NCI-H1436 treated with DMSO at 0.1 percent for 48 hours (cell line): ENCODE measurements around the gene TOP2A.
"Not testable (repeated sequence)": the region's sequence is repeated elsewhere in the genome, so short reads cannot be mapped to it uniquely, and the experiment has no call there.

Experiments used
- DNase-seq: peaks from one replicate; lab custom pipeline; 2025; lab: John Stamatoyannopoulos, UW

TOP2A gene

GRCh38 chr17:40430272-40431230 lies 12.9 kb upstream of the TOP2A start:
- no peak for DNase-seq

DNA sequence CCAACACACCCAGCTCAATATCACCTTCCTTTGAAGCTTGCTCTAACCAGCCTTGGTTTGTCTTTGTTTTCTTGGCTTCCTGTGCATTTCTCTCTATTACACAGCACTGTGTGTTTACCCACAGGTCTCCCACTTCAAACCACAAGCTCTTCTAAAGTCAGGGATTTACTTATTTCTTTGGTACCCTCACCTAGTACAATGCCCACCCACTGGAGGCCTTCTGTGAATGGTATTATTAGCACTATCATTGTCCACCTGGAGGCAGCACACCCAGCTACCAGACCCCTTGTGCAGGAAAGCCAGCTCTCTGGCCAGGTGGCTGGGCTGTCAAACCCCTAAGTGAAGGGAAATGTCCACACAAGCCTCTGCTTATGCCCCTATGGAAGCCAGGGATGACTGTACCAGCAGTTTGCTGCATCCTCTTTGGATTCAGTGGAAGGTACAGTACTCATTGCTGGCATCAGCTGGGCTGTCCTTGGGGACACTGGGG lies 9.4 kb upstream of the TOP2A start:
- no peak for DNase-seq

GRCh38 chr17:40425741-40426140 lies 8.0 kb upstream of the TOP2A start:
- DNase-seq = no peak

GRCh38 chr17:40422990-40423633 lies 5.4 kb upstream of the TOP2A start:
- DNase-seq = no peak

- DNase-seq = no peak
Measured at GRCh38 chr17:40419559-40420331, 2.0 kb upstream of the TOP2A start.

DNA sequence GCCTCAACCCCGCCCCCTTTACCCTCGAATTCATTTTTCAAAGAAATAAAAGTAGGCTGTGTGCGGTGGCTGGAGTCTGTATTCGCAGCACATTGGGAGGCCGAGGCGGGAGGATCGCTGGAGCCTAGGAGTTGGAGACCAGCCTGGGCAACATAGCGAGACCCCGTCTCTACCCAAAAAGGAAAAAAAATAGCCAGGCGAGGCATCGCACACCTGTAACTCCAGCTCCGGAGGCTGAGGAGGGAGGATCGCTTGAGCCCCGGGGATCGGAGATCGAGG lies 671 bp upstream of the TOP2A start:
- no peak for DNase-seq

DNA sequence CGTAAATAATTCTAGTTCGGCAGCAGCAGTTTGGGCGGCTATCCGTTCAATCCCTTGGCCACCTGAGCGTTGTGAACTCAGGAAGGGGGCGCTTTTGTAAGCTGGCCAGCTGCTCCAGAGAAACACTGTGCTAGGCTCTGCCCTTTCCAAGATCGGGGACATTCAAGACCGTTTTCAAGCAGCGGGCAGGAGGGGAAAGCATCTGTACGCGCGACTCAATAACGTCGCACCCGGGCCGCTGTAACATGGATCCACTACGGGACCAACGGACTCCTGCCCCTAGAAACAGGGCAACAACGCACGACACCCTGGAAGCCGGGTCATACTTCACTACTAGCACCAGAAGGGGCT lies 463 bp downstream of the TOP2A start:
- no peak for DNase-seq

DNA sequence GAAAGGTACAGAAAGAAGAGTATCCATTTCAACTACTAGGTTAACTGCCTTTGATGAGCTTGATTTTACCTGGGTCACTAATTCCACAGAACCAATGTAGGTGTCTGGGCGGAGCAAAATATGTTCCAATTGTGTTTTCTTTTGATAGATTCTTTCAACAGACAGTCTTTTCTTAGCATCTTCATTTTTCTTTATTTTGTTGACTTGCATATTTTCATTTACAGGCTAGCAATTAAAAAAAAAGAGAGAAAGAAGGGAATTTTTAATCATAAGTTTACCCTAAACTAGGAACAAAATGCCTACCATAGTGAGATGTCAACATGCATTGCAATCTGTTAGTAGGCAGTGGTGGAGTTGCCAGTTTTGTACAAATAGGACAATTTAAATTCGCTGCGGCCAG lies 1.0 kb downstream of the TOP2A start:
- no peak for DNase-seq

GRCh38 chr17:40415390-40415789 lies 2.3 kb downstream of the TOP2A start:
- DNase-seq = peak; percentile 47

GRCh38 chr17:40414312-40414711 lies 3.4 kb downstream of the TOP2A start:
- not testable (repeated sequence) for DNase-seq

DNA sequence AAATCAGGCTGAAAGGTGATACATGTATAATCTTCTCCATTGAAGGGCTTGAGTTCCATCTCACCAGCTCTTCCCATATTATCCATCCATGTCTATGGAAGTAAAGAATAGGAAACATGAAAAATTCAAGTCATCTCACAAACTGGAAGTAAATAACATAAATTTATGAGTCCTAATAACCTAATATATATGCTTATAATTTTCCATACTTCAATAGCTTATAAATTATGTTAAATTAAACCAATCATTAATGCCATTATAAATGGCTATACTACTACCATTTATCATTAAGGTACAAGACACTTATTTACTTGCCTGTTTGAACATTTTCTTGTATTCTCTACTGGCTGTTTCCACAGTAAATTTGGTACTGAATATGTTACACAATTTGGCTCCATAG lies 4.8 kb downstream of the TOP2A start:
- no peak for DNase-seq

DNA sequence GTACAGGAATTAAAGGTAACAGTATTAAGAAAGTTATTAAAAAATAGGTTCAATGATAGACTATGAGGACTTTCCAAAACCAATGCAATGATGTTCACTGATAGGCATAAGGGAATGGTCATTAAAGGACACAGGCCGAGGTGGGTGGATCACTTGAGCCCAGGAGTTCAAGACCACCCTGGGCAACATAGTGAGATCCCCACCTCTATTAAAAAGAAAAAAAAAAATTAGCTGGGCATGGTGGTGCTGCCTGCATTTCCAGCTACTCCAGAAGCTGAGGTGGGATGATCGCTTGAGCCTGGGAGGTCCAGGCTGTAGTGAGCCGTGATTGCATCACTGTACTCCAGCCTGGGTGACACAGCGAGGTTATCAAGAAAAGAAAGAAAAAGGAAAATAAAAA lies 5.9 kb downstream of the TOP2A start:
- DNase-seq = no peak

GRCh38 chr17:40410082-40410481 lies 7.6 kb downstream of the TOP2A start:
- DNase-seq = no peak

DNA sequence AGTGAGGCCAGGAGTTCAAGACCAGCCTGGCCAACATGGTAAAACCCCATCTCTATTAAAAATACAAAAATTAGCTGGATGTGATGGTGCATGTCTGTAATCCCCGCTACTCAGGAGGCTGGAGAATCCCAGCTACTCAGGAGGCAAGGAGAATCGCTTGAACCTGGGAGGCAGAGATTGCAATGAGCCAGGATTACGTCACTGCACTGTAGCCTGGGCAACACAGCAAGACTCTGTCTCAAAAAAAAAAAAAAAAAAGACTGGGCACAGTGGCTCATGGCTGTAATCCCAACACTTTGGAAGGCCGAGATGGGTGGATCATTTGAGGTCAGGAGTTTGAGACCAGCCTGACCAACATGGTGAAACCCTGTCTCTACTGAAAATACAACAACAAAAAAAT lies 8.2 kb downstream of the TOP2A start:
- not testable (repeated sequence) for DNase-seq

GRCh38 chr17:40407460-40407859 lies 10.2 kb downstream of the TOP2A start:
- DNase-seq = no peak

- DNase-seq = no peak
Measured at GRCh38 chr17:40404003-40404402, 13.7 kb downstream of the TOP2A start.

DNA sequence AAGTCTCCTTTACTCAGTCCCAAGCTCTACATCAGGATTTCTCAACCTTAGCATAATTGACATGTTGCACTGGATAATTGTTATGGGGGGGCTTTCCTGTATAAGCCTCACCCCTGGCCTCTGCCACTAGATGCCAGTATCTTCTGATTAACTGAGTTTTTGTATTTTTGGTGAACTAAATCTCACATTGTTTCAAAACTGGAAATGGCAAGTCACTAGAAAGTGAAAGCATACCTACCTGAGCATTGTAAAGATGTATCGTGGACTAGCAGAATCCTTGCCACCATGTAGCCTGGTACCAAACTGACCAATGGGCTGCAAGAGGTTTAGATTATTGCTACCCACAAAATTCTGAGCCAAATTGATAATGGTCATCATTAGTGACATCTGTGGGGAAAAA lies 15.0 kb downstream of the TOP2A start:
- no peak for DNase-seq

DNA sequence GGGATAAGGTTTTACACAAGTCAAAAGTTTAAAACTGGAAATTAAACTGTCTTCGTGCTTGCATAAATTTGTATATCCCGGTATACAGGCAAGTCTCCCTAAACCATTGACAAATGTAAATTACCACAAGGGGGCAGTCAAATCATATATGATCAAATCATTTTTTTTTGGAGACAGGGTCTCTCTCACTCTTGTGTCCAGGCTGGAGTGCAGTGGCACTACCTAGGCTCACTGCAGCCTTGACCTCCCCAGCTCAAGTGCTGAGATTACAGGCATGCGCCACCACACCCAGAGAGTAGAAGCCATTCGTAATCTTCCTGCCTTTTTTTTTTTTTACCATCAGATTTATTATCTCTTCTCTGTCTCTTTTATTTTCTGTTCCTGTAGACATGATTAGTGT lies 18.5 kb downstream of the TOP2A start:
- no peak for DNase-seq

GRCh38 chr17:40386555-40386954 lies 31.1 kb downstream of the TOP2A start:
- not testable (repeated sequence) for DNase-seq

DNA sequence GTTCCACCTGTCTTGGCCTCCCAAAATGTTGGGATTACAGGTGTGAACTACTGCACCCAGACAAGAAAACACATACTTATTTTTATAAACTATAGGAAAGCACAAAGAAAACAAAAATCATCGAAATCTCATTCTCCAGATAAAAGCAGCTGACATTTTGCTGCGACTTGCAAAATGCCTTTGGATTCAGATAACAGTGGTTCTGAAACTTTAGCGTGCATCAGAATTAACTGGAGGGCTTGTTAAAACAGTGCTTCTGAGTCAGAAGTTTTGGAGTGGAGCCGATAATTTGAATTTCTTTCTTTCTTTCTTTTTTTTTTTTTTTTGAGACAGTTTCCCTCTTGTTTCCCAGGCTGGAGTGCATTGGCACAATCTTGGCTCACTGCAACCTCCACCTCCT lies 35.4 kb downstream of the TOP2A start:
- DNase-seq = no peak

DNA sequence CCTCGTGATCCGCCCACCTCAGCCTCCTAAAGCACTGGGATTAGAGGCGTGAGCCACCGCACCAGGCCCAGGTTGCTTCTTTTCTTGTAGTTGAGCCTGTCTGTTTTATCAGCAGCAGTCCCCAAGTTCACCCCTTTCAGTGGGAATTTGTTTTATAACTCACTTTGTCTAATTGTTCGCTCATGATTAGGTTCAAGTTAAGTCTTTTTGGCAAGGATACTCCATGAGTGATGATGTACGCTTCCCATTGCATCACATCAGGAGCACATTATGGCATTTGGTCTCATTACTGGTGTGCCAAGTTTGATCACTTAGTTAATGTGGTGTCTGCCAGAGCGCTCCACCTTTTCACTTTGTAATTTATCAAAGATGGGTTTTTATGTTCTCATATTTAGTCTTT lies 38.7 kb downstream of the TOP2A start:
- DNase-seq = no peak

- DNase-seq = no peak
Measured at GRCh38 chr17:40377832-40378231, 39.9 kb downstream of the TOP2A start.

DNA sequence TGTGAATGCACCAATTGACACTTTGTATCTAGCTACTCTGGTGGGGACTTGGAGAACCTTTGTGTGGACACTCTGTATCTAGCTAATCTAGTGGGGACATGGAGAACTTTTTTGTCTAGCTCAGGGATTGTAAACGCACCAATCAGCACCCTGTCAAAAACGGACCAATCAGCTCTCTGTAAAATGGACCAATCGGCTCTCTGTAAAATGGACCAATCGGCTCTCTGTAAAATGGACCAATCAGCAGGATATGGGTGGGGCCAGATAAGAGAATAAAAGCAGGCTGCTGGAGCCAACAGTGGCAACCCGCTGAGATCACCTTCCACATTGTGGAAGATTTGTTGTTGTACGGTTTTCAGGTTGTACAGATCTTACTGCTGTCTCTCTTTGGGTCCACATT lies 41.2 kb downstream of the TOP2A start:
- DNase-seq = not testable (repeated sequence)
